ENCODE measurements around the gene IL12A.

IL12A gene

GRCh38 chr3:159996018-159996417 is 7.4 kb downstream of the IL12A start:
- no peaks in the 10 kb centered on the region for H4K20me1 ChIP-seq (ENCODE audit: low read depth, low read length)
- no peaks in the 10 kb centered on the region for H3K79me2 ChIP-seq (ENCODE audit: insufficient read depth, low read length)
- no peak for TF ChIP-seq EZH2phosphoT487 (conservative IDR thresholded peaks at IDR 0.05; ENCODE audit: low read length)
- TF ChIP-seq CTCF (IDR thresholded peaks at IDR 0.05; ENCODE audit: insufficient read depth, low read length, poor library complexity, severe bottlenecking): no peak
- no peaks in the 10 kb centered on the region for H3K27me3 ChIP-seq (ENCODE audit: low read length)
- no peaks in the 10 kb centered on the region for H3F3A ChIP-seq (ENCODE audit: insufficient read depth)
- no peaks in the 10 kb centered on the region for H3K36me3 ChIP-seq (ENCODE audit: low read length)
- H3K4me3 ChIP-seq (ENCODE audit: insufficient read depth, low read length, poor library complexity, severe bottlenecking): no peak overlapping the region
- no peaks in the 10 kb centered on the region for H3K9me2 ChIP-seq (replicated peaks; ENCODE audit: insufficient read depth, low read length)
- H3K4me2 ChIP-seq (ENCODE audit: low read depth, low read length, poor library complexity, severe bottlenecking): no peak overlapping the region
- H3K9ac ChIP-seq (ENCODE audit: low read length): no peak overlapping the region
- no peak overlapping the region for H3K27ac ChIP-seq (ENCODE audit: low read depth, low read length)
- no peak overlapping the region for H2AFZ ChIP-seq (ENCODE audit: low read depth, low read length, severe bottlenecking)
- H3K9me3 ChIP-seq (ENCODE audit: insufficient read depth, low read length): no peaks in the 10 kb centered on the region

- H3K9me3 ChIP-seq (ENCODE audit: insufficient read depth, low read length): no peaks in the 10 kb centered on the region
- no peaks in the 10 kb centered on the region for H3K27me3 ChIP-seq (ENCODE audit: low read length)
- no peak for TF ChIP-seq CTCF (IDR thresholded peaks at IDR 0.05; ENCODE audit: insufficient read depth, low read length, poor library complexity, severe bottlenecking)
- TF ChIP-seq EZH2phosphoT487 (conservative IDR thresholded peaks at IDR 0.05; ENCODE audit: low read length): no peak
- no peaks in the 10 kb centered on the region for H3K9me2 ChIP-seq (replicated peaks; ENCODE audit: insufficient read depth, low read length)
- no peak overlapping the region for H3K9ac ChIP-seq (ENCODE audit: low read length)
- H3K36me3 ChIP-seq (ENCODE audit: low read length): no peaks in the 10 kb centered on the region
- H3K79me2 ChIP-seq (ENCODE audit: insufficient read depth, low read length): no peaks in the 10 kb centered on the region
- no peak overlapping the region for H2AFZ ChIP-seq (ENCODE audit: low read depth, low read length, severe bottlenecking)
- no peaks in the 10 kb centered on the region for H4K20me1 ChIP-seq (ENCODE audit: low read depth, low read length)
- H3K4me3 ChIP-seq (ENCODE audit: insufficient read depth, low read length, poor library complexity, severe bottlenecking): no peak overlapping the region
- H3K4me2 ChIP-seq (ENCODE audit: low read depth, low read length, poor library complexity, severe bottlenecking): no peak overlapping the region
- H3K27ac ChIP-seq (ENCODE audit: low read depth, low read length): no peak overlapping the region
- no peaks in the 10 kb centered on the region for H3F3A ChIP-seq (ENCODE audit: insufficient read depth)
Measured at GRCh38 chr3:159996959-159997358, 8.3 kb downstream of the IL12A start.

GRCh38 chr3:160001148-160001760 is 12.6 kb downstream of the IL12A start:
- Histone ChIP-seq H3K27me3 (ENCODE audit: low read length) (no peaks in the 10 kb centered on the region), H3K9me2 (replicated peaks; ENCODE audit: insufficient read depth, low read length) (no peaks in the 10 kb centered on the region), H3K27ac (ENCODE audit: low read depth, low read length) (no peak overlapping the region), H3K4me3 (ENCODE audit: insufficient read depth, low read length, poor library complexity, severe bottlenecking) (no peak overlapping the region), H3K79me2 (ENCODE audit: insufficient read depth, low read length) (no peaks in the 10 kb centered on the region), H3K4me2 (ENCODE audit: low read depth, low read length, poor library complexity, severe bottlenecking) (no peak overlapping the region), H3K9me3 (ENCODE audit: insufficient read depth, low read length) (no peaks in the 10 kb centered on the region), H3F3A (ENCODE audit: insufficient read depth) (no peaks in the 10 kb centered on the region), H2AFZ (ENCODE audit: low read depth, low read length, severe bottlenecking) (no peak overlapping the region), H4K20me1 (ENCODE audit: low read depth, low read length) (no peaks in the 10 kb centered on the region), H3K36me3 (ENCODE audit: low read length) (no peaks in the 10 kb centered on the region), H3K9ac (ENCODE audit: low read length) (no peak overlapping the region)
- TF ChIP-seq EZH2phosphoT487 (conservative IDR thresholded peaks at IDR 0.05; ENCODE audit: low read length) (no peak), CTCF (IDR thresholded peaks at IDR 0.05; ENCODE audit: insufficient read depth, low read length, poor library complexity, severe bottlenecking) (no peak)
